ENCODE data around the gene FETUB.
"Not testable (repeated sequence)": the region's sequence is repeated elsewhere in the genome, so short reads cannot be mapped to it uniquely, and the experiment has no call there.

GRCh38 chr3:186690304-186690703 lies 50.1 kb downstream of the FETUB start:
- not testable (repeated sequence) for TF ChIP-seq POLR2A (IDR thresholded peaks at IDR 0.05; ENCODE audit: low read depth, low read length); TAF1 (IDR thresholded peaks at IDR 0.05; ENCODE audit: borderline replicate concordance, low read depth, low read length); POLR2AphosphoS5 (IDR thresholded peaks at IDR 0.05; ENCODE audit: low read depth, low read length)
